Transverse colon (tissue), 4 donors: Measurements from ENCODE around the gene MYO16. TPM values are rescaled to one million over a fixed set of nuclear protein-coding genes. Genes with fewer than 3 reads are reported as not detected.

Source experiments
- DNase-seq: peaks from one replicate; pipeline ENCODE4 v3.0.0-alpha.2; 2019
- H3K27ac ChIP-seq, 4 donors: fragments of 200-600 bp; sonication (generic); 2 replicates each; pipeline ENCODE4 v1.5.1; 2016 to 2018; ENCODE audit warnings: inconsistent platforms in 4 of 4
- H3K27me3 ChIP-seq: fragments of 200-600 bp; sonication (generic); 2 replicates; pipeline ENCODE4 v1.5.1; 2017; ENCODE audit warnings: inconsistent platforms
- H3K36me3 ChIP-seq, 4 donors: fragments of 200-600 bp; sonication (generic); 2 replicates each; pipeline ENCODE4 v1.5.1; 2017 to 2019; ENCODE audit warnings: inconsistent platforms in 4 of 4
- H3K4me1 ChIP-seq, 4 donors: fragments of 200-600 bp; sonication (generic); 2 replicates each; pipeline ENCODE4 v1.5.1; 2017 to 2020; ENCODE audit warnings: inconsistent platforms in 4 of 4
- H3K4me3 ChIP-seq, 4 donors: fragments of 200-600 bp; sonication (generic); 1 replicate in 1 of 4; 2 replicates in 3 of 4; pipeline versions ENCODE4 v1.5.1 to v1.6.1; 2017 to 2019; ENCODE audit warnings: inconsistent platforms in 4 of 4
- H3K9me3 ChIP-seq, 2 donors: fragments of 200-600 bp; sonication (generic); 2 replicates each; pipeline ENCODE4 v1.5.1; 2017 to 2019; ENCODE audit warnings: inconsistent platforms in 2 of 2
- CTCF ChIP-seq, 5 experiments: fragments of 200-600 bp in 3 of 5; fragments of 450-650 bp in 2 of 5; sonication (generic) in 3 of 5; IDR thresholded peaks; 1 replicate in 2 of 5; 2 replicates in 3 of 5; pipeline ENCODE4 v1.5.1; 2016 to 2017; ENCODE audit warnings: antibody characterized with exemption in 5 of 5, inconsistent platforms in 3 of 5, mild to moderate bottlenecking in 2 of 5, moderate library complexity in 1 of 5
- EP300 ChIP-seq: sonication (generic); formaldehyde crosslinking; IDR thresholded peaks from one replicate; pipeline ENCODE4 v1.6.1; 2017; ENCODE audit warnings: antibody characterized with exemption, low read depth
- POLR2A ChIP-seq: fragments of 450-650 bp; IDR thresholded peaks from one replicate; pipeline ENCODE4 v1.6.1; 2016; ENCODE audit warnings: antibody characterized with exemption, mild to moderate bottlenecking, moderate library complexity
- POLR2AphosphoS5 ChIP-seq, 3 donors: sonication (generic); formaldehyde crosslinking; IDR thresholded peaks; one replicate each; pipeline ENCODE4 v1.6.1; 2016; ENCODE audit warnings: antibody characterized with exemption in 3 of 3
- WGBS, 2 donors: methylation state at CpG; one replicate each; pipeline ENCODE4 v1.1.5; 2018; ENCODE audit warnings: low coverage in 1 of 2; 5-methylcytosine and 5-hydroxymethylcytosine counted together
- in situ Hi-C, 4 donors: fragments of 200-750 bp; cut with MboI; loops; one replicate each; pipeline versions ENCODE4 v1.15.0 to v1.15.1; 2017; ENCODE audit warnings: low sequenced_read_pairs in 3 of 4, low pct_ligation_motif_present in 1 of 4, low pct_unique_long_range_greater_than_20kb in 1 of 4
- intact Hi-C: fragments of 100-400 bp; cut with DNase I; formaldehyde crosslinking; loops from one replicate; pipeline ENCODE4 v1.15.1; 2023; ENCODE audit warnings: low total_unique reads
- total RNA-seq, 4 donors: library from RNA; depleted of rRNA; stranded (reverse); fragments of >200 nt; gene quantifications; one replicate each; pipeline ENCODE4 v1.1.0, GENCODE V29; 2016

MYO16 gene
- total RNA-seq, 4 donors from 2014 or later, result under 0.01 to 3.4 TPM; not detected in 2

GRCh38 chr13:108957369-108958012 lies 328.1 kb downstream of the MYO16 start:
- Histone ChIP-seq H3K36me3 (no peaks in the 10 kb centered on the region), H3K4me3 (no peak overlapping the region), H3K27me3 (no peaks in the 10 kb centered on the region), H3K4me1 (no peaks in the 10 kb centered on the region), H3K27ac (no peak overlapping the region), H3K9me3 (no peaks in the 10 kb centered on the region)
- intact Hi-C loops (no loop called here), in situ Hi-C loops (loop anchor here in 3 of 4 donors (25.0 kb wide), 3 partner anchors 830 to 1455 kb away; partner anchors contain the start of gene IRS2 (in 1 of the 3))
- DNase-seq, result no peak
- 23 to 51% methylated on average over 2 to 11 of the region's 11 CpGs for WGBS, 2 donors
- TF ChIP-seq POLR2A, result no peak
- TF ChIP-seq POLR2AphosphoS5 (IDR thresholded peaks at IDR 0.05), result no peak
- TF ChIP-seq CTCF (IDR thresholded peaks at IDR 0.05), result no peak
- no peak for TF ChIP-seq EP300

GRCh38 chr13:108958013-108958376 lies 328.6 kb downstream of the MYO16 start:
- in situ Hi-C loops (loop anchor here in 3 of 4 donors (25.0 kb wide), 3 partner anchors 829 to 1454 kb away; partner anchors contain the start of gene IRS2 (in 1 of the 3)), intact Hi-C loops (no loop called here)
- no peak overlapping the region for H3K4me3 ChIP-seq
- DNase-seq, result no peak
- H3K9me3 ChIP-seq, result no peaks in the 10 kb centered on the region
- no peaks in the 10 kb centered on the region for H3K4me1 ChIP-seq
- H3K36me3 ChIP-seq, result no peaks in the 10 kb centered on the region
- no peak for TF ChIP-seq POLR2A
- H3K27me3 ChIP-seq, result no peaks in the 10 kb centered on the region
- H3K27ac ChIP-seq, result no peak overlapping the region

GRCh38 chr13:108959234-108959633 lies 329.8 kb downstream of the MYO16 start:
- intact Hi-C loops, result no loop called here
- no peaks in the 10 kb centered on the region for H3K9me3 ChIP-seq
- no peaks in the 10 kb centered on the region for H3K27me3 ChIP-seq
- H3K4me1 ChIP-seq, result no peaks in the 10 kb centered on the region
- DNase-seq, result no peak
- H3K36me3 ChIP-seq, result no peaks in the 10 kb centered on the region
- in situ Hi-C loops, result loop anchor here in 3 of 4 donors (25.0 kb wide), 3 partner anchors 828 to 1453 kb away; partner anchors contain the start of gene IRS2 (in 1 of the 3)
- no peak overlapping the region for H3K27ac ChIP-seq
- H3K4me3 ChIP-seq, result no peak overlapping the region
- TF ChIP-seq CTCF (IDR thresholded peaks at IDR 0.05), result no peak
- TF ChIP-seq EP300, result no peak
- TF ChIP-seq POLR2A, result no peak
- no peak for TF ChIP-seq POLR2AphosphoS5 (IDR thresholded peaks at IDR 0.05)

GRCh38 chr13:108960006-108960405 lies 330.6 kb downstream of the MYO16 start:
- 70 to 83% methylated on average over 4 to 6 of the region's 6 CpGs for WGBS, 2 donors
- no peak overlapping the region for H3K4me3 ChIP-seq
- H3K4me1 ChIP-seq, result no peaks in the 10 kb centered on the region
- no peaks in the 10 kb centered on the region for H3K36me3 ChIP-seq
- in situ Hi-C loops (loop anchor here (10.0 to 25.0 kb wide), 4 partner anchors 827 to 1452 kb away; partner anchors contain the start of gene IRS2 (in 1 of the 4)), intact Hi-C loops (loop anchor here (10.0 kb wide), 1 partner anchor 1175 kb away; no protein-coding TSS in a partner anchor)
- H3K9me3 ChIP-seq, result no peaks in the 10 kb centered on the region
- no peak for DNase-seq
- no peaks in the 10 kb centered on the region for H3K27me3 ChIP-seq
- no peak for TF ChIP-seq CTCF (IDR thresholded peaks at IDR 0.05)
- no peak overlapping the region for H3K27ac ChIP-seq
